MCF 10A (cell line): ENCODE results near the gene TBRG4. TPM values are rescaled to one million over a fixed set of nuclear protein-coding genes. Genes with fewer than 3 reads are reported as not detected.

Experiments used
- BruUV-seq: library from RNA; stranded (reverse); fragments of 400-500 nt; replicated peaks from 2 replicates; lab custom pipeline; 2021; lab: Mats Ljungman, UMichigan
- CTCF ChIA-PET: fragments of 300-600 bp; sonication (Branson Sonifier 250); formaldehyde crosslinking; extraction: SDS; loops from one replicate; lab custom pipeline; 2021; ENCODE audit warnings: antibody characterized with exemption, inconsistent platforms; lab: Yijun Ruan, JAX
- POLR2A ChIA-PET: fragments of 300-600, 350-650 bp; sonication (Branson Sonifier 250); formaldehyde crosslinking; extraction: SDS; loops from one replicate; lab custom pipeline; 2020; ENCODE audit warnings: antibody characterized with exemption, inconsistent platforms; lab: Yijun Ruan, JAX
- DNase-seq: peaks from one replicate; pipeline ENCODE4 v3.0.0-alpha.2; 2018; ENCODE audit not compliant: unreplicated experiment
- H3K27ac Mint-ChIP-seq: one replicate; pipeline ENCODE4 v1.8.0; 2022; ENCODE audit warnings: mild to moderate bottlenecking, low read depth, mixed read lengths; ENCODE audit not compliant: unreplicated experiment
- H3K27me3 Mint-ChIP-seq: one replicate; pipeline ENCODE4 v1.8.0; 2022; ENCODE audit warnings: mixed read lengths; ENCODE audit not compliant: insufficient read depth, unreplicated experiment
- H3K36me3 Mint-ChIP-seq: one replicate; pipeline ENCODE4 v1.8.0; 2022; ENCODE audit warnings: mild to moderate bottlenecking, moderate library complexity, mixed read lengths; ENCODE audit not compliant: insufficient read depth, unreplicated experiment
- H3K4me1 Mint-ChIP-seq: one replicate; pipeline ENCODE4 v1.8.0; 2022; ENCODE audit warnings: mixed read lengths; ENCODE audit not compliant: insufficient read depth, unreplicated experiment
- H3K4me3 Mint-ChIP-seq: one replicate; pipeline ENCODE4 v1.8.0; 2022; ENCODE audit warnings: mild to moderate bottlenecking, moderate library complexity, mixed read lengths; ENCODE audit not compliant: unreplicated experiment
- H3K9me3 Mint-ChIP-seq: one replicate; pipeline ENCODE4 v1.8.0; 2022; ENCODE audit warnings: mixed read lengths; ENCODE audit not compliant: unreplicated experiment
- intact Hi-C: fragments of 100-400 bp; cut with micrococcal nuclease; formaldehyde crosslinking; loops from 2 replicates; pipeline ENCODE4 v1.14.1; 2022
- total RNA-seq: library from RNA; stranded (reverse); gene quantifications from 2 replicates; pipeline ENCODE4 v1.2.3, GENCODE V29; 2022
- TF ChIP-seq, protein P1 (sequence below): fragments of 200-600 bp; IDR thresholded peaks from one replicate; pipeline ENCODE4 v1.8.0; 2022; ENCODE audit warnings: antibody characterized with exemption, mild to moderate bottlenecking; ENCODE audit not compliant: unreplicated experiment

The TBRG4 gene
- total RNA-seq, 1 experiment from 2014 or later = 85.7 TPM

DNA sequence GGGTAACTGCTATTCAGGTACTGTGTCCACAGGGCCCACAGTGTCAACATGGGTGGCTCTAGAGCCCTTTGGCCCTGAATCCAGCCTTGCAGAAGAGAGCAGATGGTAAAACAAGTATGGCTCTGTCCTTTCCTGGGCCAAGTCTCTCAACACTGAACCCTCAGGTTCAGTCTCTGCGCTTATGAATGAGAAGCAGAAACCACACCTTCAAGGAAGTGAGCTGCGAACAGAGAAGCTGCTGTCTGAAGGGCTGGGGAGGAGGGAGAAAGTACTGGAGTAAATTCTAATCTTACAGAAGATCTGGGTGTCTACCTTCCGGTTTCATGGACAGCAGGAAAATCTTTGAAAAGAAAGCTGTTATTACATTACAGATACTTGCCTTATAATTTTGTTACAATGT lies 4.1 kb downstream of the TBRG4 start:
- TF ChIP-seq, protein P1, sequence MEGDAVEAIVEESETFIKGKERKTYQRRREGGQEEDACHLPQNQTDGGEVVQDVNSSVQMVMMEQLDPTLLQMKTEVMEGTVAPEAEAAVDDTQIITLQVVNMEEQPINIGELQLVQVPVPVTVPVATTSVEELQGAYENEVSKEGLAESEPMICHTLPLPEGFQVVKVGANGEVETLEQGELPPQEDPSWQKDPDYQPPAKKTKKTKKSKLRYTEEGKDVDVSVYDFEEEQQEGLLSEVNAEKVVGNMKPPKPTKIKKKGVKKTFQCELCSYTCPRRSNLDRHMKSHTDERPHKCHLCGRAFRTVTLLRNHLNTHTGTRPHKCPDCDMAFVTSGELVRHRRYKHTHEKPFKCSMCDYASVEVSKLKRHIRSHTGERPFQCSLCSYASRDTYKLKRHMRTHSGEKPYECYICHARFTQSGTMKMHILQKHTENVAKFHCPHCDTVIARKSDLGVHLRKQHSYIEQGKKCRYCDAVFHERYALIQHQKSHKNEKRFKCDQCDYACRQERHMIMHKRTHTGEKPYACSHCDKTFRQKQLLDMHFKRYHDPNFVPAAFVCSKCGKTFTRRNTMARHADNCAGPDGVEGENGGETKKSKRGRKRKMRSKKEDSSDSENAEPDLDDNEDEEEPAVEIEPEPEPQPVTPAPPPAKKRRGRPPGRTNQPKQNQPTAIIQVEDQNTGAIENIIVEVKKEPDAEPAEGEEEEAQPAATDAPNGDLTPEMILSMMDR = no peak
- no peaks in the 10 kb centered on the region for H3K9me3 Mint-ChIP-seq
- no peak overlapping the region for H3K27ac Mint-ChIP-seq
- H3K4me3 Mint-ChIP-seq = no peak overlapping the region
- intact Hi-C loops = no loop called here
- peaks cover 62% of the 10 kb centered on the region for H3K36me3 Mint-ChIP-seq
- peaks cover 19% of the 10 kb centered on the region for H3K4me1 Mint-ChIP-seq
- ChIA-PET CTCF (interaction anchor here (0.6 kb wide), 1 partner anchor 258 kb away, joined by 3 read pairs; no protein-coding TSS in a partner anchor), POLR2A (interaction anchor here (1.0 kb wide), 1 partner anchor 107 kb away, joined by 6 read pairs; the partner anchor contains the start of gene CCM2)
- no peak for DNase-seq
- no TSS peak for BruUV-seq
- no peaks in the 10 kb centered on the region for H3K27me3 Mint-ChIP-seq

DNA sequence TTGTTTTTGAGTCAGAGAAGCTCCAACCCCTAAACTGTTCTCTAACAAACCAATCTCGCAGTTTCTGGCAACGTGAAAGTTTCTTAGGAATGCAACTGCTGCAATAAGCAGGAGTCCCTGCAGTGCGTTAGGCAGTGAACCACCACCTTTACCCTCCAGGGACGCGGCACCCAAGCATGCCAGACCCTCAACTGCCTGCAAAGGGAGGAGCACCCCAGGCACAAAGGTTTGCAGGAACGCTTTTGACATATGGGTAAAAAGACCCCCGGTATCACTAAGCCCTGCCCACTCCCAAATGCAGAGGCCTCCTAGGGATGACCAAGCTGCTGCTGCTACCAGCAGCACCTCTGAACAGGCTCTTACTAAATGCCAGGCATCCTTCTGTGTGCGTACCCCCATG lies 4.7 kb downstream of the TBRG4 start:
- no TSS peak for BruUV-seq
- intact Hi-C loops = no loop called here
- no peak for DNase-seq
- no peak overlapping the region for H3K4me3 Mint-ChIP-seq
- H3K4me1 Mint-ChIP-seq = peaks cover 19% of the 10 kb centered on the region
- no peak overlapping the region for H3K27ac Mint-ChIP-seq
- H3K27me3 Mint-ChIP-seq = no peaks in the 10 kb centered on the region
- H3K36me3 Mint-ChIP-seq = peaks cover 65% of the 10 kb centered on the region
- ChIA-PET POLR2A (interaction anchor here (1.0 kb wide), 1 partner anchor 106 kb away, joined by 6 read pairs; the partner anchor contains the start of gene CCM2), CTCF (no interaction called here)
- TF ChIP-seq, protein P1 = no peak
- H3K9me3 Mint-ChIP-seq = no peaks in the 10 kb centered on the region

DNA sequence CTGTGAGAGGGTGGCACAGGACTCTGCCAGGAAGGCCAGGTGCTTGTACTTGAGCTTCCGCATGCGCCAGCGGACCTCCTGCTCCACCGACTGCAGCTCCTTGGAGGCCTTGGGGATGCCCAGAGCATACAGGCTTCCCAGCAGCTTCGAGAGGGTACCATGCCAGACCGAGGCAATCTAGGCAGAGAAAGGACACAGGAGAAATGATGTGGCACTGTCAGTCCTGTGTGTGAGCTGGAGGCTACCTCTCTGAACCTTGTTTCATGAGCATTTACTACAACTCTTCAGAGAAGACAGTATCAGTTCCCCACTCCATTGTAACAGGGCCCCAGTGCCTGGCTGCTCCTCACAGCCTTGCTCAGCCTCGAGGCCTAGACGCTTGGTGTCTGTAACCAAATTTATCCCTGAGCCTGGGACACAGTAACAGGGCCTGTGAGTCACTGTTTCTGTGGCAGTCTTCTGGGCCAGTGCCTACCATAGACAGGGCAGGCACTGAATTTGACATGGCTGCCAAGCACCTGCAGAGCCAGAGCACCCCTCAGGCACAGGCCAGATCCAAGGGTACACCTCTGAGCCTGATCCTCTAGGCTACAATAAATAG lies 5.8 kb downstream of the TBRG4 start:
- Mint-ChIP-seq H3K27me3 (no peaks in the 10 kb centered on the region), H3K36me3 (peaks cover 64% of the 10 kb centered on the region), H3K9me3 (no peaks in the 10 kb centered on the region), H3K4me1 (peaks cover 19% of the 10 kb centered on the region), H3K4me3 (no peak overlapping the region), H3K27ac (no peak overlapping the region)
- ChIA-PET POLR2A (interaction anchor here (0.7 to 0.8 kb wide), 2 partner anchors 14 to 120 kb away, joined by 3 read pairs; no protein-coding TSS in a partner anchor), CTCF (interaction anchor here (1.4 kb wide), 1 partner anchor 71 kb away, joined by 4 read pairs; no protein-coding TSS in a partner anchor)
- TF ChIP-seq, protein P1 = no peak
- BruUV-seq = no TSS peak
- DNase-seq = no peak
- intact Hi-C loops = no loop called here

DNA sequence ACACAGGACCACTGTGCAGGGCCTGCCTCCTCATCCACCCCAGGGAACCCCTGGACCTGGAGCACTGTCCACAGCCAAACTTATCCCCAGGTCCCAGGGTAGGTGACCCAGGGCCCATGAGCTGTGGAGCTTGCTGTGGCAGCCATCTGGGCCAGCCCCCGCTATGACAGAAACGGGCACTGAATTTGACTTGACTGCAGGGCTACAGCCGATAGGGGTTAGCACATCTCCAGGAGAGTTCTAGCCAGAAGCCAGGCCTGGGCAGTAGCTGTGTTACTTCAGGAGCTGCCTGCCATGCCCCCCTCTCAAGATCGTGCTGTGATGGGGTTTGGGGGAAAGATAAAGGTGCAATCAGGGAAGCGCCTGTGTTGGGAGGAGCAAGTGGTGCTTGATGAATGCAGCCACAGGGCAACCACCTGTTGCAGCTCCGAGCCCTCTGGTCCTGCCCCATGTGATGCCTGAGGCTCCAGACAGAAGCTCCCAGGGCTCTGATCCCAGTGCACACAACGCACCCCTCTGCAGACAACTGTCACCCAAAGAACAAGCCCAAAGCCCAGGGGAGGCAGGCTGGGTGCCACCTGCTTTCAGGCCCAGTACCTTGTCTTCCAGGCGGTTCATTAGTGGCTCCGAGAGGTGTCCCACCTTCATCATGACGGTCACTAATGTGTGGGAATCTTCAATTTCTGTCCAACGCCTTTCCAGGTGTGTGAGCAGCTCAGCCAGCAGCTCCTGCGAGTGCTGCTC lies 6.5 kb downstream of the TBRG4 start:
- Mint-ChIP-seq H3K9me3 (no peaks in the 10 kb centered on the region), H3K36me3 (peaks cover 67% of the 10 kb centered on the region), H3K27ac (no peak overlapping the region), H3K27me3 (no peaks in the 10 kb centered on the region), H3K4me1 (peaks cover 15% of the 10 kb centered on the region), H3K4me3 (no peak overlapping the region)
- intact Hi-C loops = no loop called here
- TF ChIP-seq, protein P1 = no peak
- ChIA-PET POLR2A (interaction anchor here (0.7 to 0.8 kb wide), 3 partner anchors 13 to 278 kb away, joined by 3 read pairs; no protein-coding TSS in a partner anchor), CTCF (interaction anchor here (1.1 to 1.4 kb wide), 3 partner anchors 36 to 248 kb away, joined by 3 to 4 read pairs (median 4); no protein-coding TSS in a partner anchor)
- no peak for DNase-seq
- no TSS peak for BruUV-seq
